Hepatocyte (in vitro differentiated cells): ENCODE measurements around the gene MIX23. TPM values are rescaled to one million over a fixed set of nuclear protein-coding genes. Genes with fewer than 3 reads are reported as not detected.

ENCODE experiments used
- DNase-seq: peaks from one replicate; pipeline ENCODE4 v3.0.0-alpha.2; 2016; ENCODE audit warnings: low spot score
- H2AFZ ChIP-seq: fragments of 200-600 bp; sonication (generic); 2 replicates; pipeline ENCODE4 v1.6.0; 2016; ENCODE audit warnings: antibody characterized with exemption, mild to moderate bottlenecking
- H3K27ac ChIP-seq: fragments of 200-600 bp; sonication (generic); 2 replicates; pipeline ENCODE4 v1.5.1; 2016; ENCODE audit warnings: mild to moderate bottlenecking
- H3K27me3 ChIP-seq: fragments of 200-600 bp; sonication (generic); 2 replicates; pipeline ENCODE4 v1.6.1; 2016
- H3K36me3 ChIP-seq: fragments of 200-600 bp; sonication (generic); replicated peaks from 2 replicates; pipeline ENCODE4 v1.5.1; 2016; ENCODE audit warnings: low read depth; ENCODE audit not compliant: insufficient read depth
- H3K4me1 ChIP-seq: fragments of 200-600 bp; sonication (generic); 2 replicates; pipeline ENCODE4 v1.5.1; 2016; ENCODE audit warnings: mild to moderate bottlenecking, moderate library complexity; ENCODE audit not compliant: insufficient read depth
- H3K4me2 ChIP-seq: fragments of 200-600 bp; sonication (generic); 2 replicates; pipeline ENCODE4 v1.6.0; 2016
- H3K4me3 ChIP-seq: fragments of 200-600 bp; sonication (generic); 2 replicates; pipeline ENCODE4 v1.5.1; 2016; ENCODE audit warnings: mild to moderate bottlenecking
- H3K79me2 ChIP-seq: fragments of 200-600 bp; sonication (generic); 2 replicates; pipeline ENCODE4 v1.6.0; 2017; ENCODE audit warnings: mild to moderate bottlenecking
- H3K9me2 ChIP-seq: fragments of 200-600 bp; sonication (generic); replicated peaks from 2 replicates; pipeline ENCODE4 v1.6.0; 2017; ENCODE audit warnings: mild to moderate bottlenecking; ENCODE audit not compliant: insufficient read depth
- H3K9me3 ChIP-seq: fragments of 200-600 bp; sonication (generic); 2 replicates; pipeline ENCODE4 v1.5.1; 2016; ENCODE audit warnings: low read depth, mild to moderate bottlenecking
- H4K20me1 ChIP-seq: fragments of 200-600 bp; sonication (generic); 2 replicates; pipeline ENCODE4 v1.6.0; 2016; ENCODE audit warnings: mild to moderate bottlenecking; ENCODE audit not compliant: insufficient read depth, poor library complexity, severe bottlenecking
- EZH2 ChIP-seq: fragments of 200-600 bp; sonication (generic); IDR thresholded peaks from 2 replicates; pipeline ENCODE4 v1.6.1; 2016; ENCODE audit warnings: antibody characterized with exemption, mild to moderate bottlenecking, borderline replicate concordance
- EZH2phosphoT487 ChIP-seq: fragments of 200-600 bp; sonication (generic); IDR thresholded peaks from one replicate; pipeline ENCODE4 v1.6.1; 2018; ENCODE audit warnings: antibody characterized with exemption, mild to moderate bottlenecking, low read depth, moderate library complexity; ENCODE audit not compliant: unreplicated experiment, severe bottlenecking
- WGBS: methylation state at CpG from one replicate; pipeline ENCODE4 v1.1.6; 2016; ENCODE audit warnings: low lambda C conversion rate; ENCODE audit errors: missing lambda C conversion rate; 5-methylcytosine and 5-hydroxymethylcytosine counted together
- polyA plus RNA-seq: library from polyadenylated mRNA; unstranded; fragments of >200 nt; fragmentation: Nextera tagmentation; extraction: Ambion mirVana; gene quantifications from 2 replicates; pipeline ENCODE4 v1.2.1, GENCODE V29; 2016
- total RNA-seq: library from RNA; depleted of rRNA; stranded (reverse); fragments of >200 nt; gene quantifications from 2 replicates; pipeline ENCODE4 v1.2.3, GENCODE V29; 2014
- TF ChIP-seq, protein P1 (sequence below): fragments of 200-600 bp; sonication (generic); IDR thresholded peaks from 2 replicates; pipeline ENCODE4 v1.5.1; 2016; ENCODE audit warnings: antibody characterized with exemption, mild to moderate bottlenecking; ENCODE audit not compliant: poor library complexity

The MIX23 gene
- total and polyA plus RNA-seq, 2 experiments from 2014 or later: 42.0 to 46.4 TPM

DNA sequence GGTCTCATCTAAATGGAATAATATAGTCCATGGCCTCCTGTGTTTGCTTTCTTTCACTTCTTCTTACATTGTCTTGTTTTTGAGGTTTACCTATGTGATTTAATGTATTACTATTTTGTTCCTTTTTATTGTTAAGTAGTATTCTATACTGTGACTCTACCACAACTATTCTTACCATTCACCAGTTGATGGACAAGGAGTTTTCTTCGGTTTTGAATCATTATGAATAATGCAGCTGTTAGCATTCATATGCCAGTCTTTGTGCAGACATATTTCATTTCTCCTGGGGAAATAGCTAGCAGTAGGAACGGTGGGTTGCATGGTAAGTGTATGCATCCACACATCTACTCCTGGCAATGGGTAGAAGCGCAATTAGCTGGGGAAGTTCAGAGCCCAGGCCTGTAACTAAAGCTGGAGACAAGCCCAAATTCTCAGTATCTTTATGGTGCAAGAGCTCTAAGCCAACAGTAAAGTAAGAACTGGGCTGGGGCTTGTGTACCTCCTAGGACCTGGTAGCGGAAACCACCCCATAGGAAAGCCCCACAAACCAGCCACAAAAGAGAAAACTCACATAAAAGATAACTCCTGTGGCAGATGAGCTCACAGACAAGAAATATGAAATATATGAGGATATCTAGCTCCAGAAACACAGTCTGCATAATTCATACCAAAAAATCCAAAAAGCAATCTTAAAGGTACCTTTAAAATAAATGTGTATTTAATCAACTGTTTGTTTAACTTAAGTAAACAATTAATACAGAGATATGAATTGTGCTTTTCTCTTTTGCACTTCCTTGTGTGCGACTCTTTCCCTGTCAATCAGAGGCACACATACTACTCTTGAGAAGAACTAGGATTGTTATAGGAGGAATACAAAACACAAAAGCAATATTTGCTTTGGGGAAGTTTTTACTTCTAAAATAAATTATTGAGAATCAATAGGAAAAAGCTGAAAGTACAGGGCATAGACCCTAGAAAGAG lies 60.6 kb downstream of the MIX23 start:
- no peak overlapping the region for H3K4me3 ChIP-seq
- H2AFZ ChIP-seq: no peak overlapping the region
- H3K9me3 ChIP-seq: no peaks in the 10 kb centered on the region
- no peaks in the 10 kb centered on the region for H3K9me2 ChIP-seq
- H3K4me2 ChIP-seq: no peak overlapping the region
- no peaks in the 10 kb centered on the region for H3K36me3 ChIP-seq
- H3K27me3 ChIP-seq: no peaks in the 10 kb centered on the region
- H3K79me2 ChIP-seq: no peaks in the 10 kb centered on the region
- DNase-seq: no peak
- no peak for TF ChIP-seq EZH2
- TF ChIP-seq EZH2phosphoT487: no peak
- TF ChIP-seq, protein P1, sequence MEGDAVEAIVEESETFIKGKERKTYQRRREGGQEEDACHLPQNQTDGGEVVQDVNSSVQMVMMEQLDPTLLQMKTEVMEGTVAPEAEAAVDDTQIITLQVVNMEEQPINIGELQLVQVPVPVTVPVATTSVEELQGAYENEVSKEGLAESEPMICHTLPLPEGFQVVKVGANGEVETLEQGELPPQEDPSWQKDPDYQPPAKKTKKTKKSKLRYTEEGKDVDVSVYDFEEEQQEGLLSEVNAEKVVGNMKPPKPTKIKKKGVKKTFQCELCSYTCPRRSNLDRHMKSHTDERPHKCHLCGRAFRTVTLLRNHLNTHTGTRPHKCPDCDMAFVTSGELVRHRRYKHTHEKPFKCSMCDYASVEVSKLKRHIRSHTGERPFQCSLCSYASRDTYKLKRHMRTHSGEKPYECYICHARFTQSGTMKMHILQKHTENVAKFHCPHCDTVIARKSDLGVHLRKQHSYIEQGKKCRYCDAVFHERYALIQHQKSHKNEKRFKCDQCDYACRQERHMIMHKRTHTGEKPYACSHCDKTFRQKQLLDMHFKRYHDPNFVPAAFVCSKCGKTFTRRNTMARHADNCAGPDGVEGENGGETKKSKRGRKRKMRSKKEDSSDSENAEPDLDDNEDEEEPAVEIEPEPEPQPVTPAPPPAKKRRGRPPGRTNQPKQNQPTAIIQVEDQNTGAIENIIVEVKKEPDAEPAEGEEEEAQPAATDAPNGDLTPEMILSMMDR: no peak
- no peak overlapping the region for H3K27ac ChIP-seq
- H3K4me1 ChIP-seq: no peaks in the 10 kb centered on the region
- WGBS: 78% methylated on average over 5 of the region's 5 CpGs
- no peaks in the 10 kb centered on the region for H4K20me1 ChIP-seq

DNA sequence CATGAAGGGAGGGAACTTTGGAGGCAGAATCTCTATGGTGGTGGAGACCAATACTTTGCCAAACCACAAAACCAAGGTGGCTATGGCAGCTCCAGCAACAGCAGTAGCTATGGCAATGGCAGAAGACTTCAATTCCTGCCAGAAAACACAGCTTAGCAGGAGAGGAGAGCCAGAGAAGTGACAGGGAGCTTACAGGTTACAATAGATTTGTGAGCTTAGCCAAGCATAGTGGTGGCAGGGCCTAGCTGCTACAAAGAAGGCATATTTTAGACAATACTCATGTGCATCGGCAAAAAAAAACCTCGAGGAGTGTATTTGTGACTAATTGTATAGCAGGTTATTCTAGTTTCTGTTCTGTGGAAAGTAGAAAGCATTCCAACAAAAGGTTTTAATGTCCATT lies 64.4 kb downstream of the MIX23 start:
- Histone ChIP-seq H4K20me1 (no peaks in the 10 kb centered on the region), H3K27me3 (no peaks in the 10 kb centered on the region), H3K4me1 (no peaks in the 10 kb centered on the region), H3K79me2 (no peaks in the 10 kb centered on the region), H3K9me2 (no peaks in the 10 kb centered on the region), H3K9me3 (no peaks in the 10 kb centered on the region), H3K27ac (no peak overlapping the region), H3K4me3 (no peak overlapping the region), H2AFZ (no peak overlapping the region), H3K4me2 (no peak overlapping the region), H3K36me3 (no peaks in the 10 kb centered on the region)
- no peak for DNase-seq
- TF ChIP-seq, protein P1: no peak
- TF ChIP-seq EZH2phosphoT487 (no peak), EZH2 (no peak)
- WGBS: 97% methylated on average over 2 of the region's 2 CpGs

DNA sequence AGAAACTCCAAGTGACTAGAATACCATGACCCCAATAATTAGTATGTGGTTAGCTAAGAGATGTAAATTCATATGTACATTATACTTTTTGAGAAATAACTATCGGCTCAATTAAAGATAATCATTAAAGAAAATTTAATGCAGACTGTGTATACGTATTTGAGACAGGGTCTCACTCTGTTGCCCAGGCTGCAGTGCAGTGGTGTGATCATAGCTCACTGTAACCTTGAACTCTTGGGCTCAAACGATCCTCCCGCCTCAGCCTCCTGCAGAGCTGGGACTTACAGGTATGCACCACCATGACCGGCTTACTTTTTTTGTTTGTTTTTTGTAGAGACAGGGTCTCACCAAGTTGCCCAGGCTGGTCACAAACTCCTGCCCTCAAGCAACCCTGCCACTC lies 66.7 kb downstream of the MIX23 start:
- WGBS: 74% methylated on average over 5 of the region's 5 CpGs
- no peaks in the 10 kb centered on the region for H3K36me3 ChIP-seq
- H3K9me3 ChIP-seq: no peaks in the 10 kb centered on the region
- H3K4me1 ChIP-seq: no peaks in the 10 kb centered on the region
- H3K79me2 ChIP-seq: no peaks in the 10 kb centered on the region
- no peak for TF ChIP-seq EZH2phosphoT487
- TF ChIP-seq, protein P1: no peak
- TF ChIP-seq EZH2: no peak
- H3K4me3 ChIP-seq: no peak overlapping the region
- no peak overlapping the region for H2AFZ ChIP-seq
- no peaks in the 10 kb centered on the region for H3K27me3 ChIP-seq
- no peak overlapping the region for H3K4me2 ChIP-seq
- no peaks in the 10 kb centered on the region for H4K20me1 ChIP-seq
- H3K27ac ChIP-seq: no peak overlapping the region
- DNase-seq: no peak
- H3K9me2 ChIP-seq: no peaks in the 10 kb centered on the region
